Ovary (tissue), 10 donors: Measurements from ENCODE around the gene LRRN1. TPM values are rescaled to one million over a fixed set of nuclear protein-coding genes. Genes with fewer than 3 reads are reported as not detected.

ENCODE experiments used
- DNase-seq, 5 donors: peaks; one replicate each; pipeline ENCODE4 v3.0.0-alpha.2; 2019 to 2020
- H3K27ac ChIP-seq, 2 donors: fragments of 200-600 bp; one replicate each; pipeline versions ENCODE4 v1.5.1 to v1.8.0; 2019 to 2022
- H3K27me3 ChIP-seq: fragments of 200-600 bp; one replicate; pipeline ENCODE4 v1.8.0; 2022
- H3K36me3 ChIP-seq: fragments of 200-600 bp; sonication (generic); one replicate; pipeline ENCODE4 v1.5.1; 2019
- H3K4me1 ChIP-seq: one replicate; pipeline ENCODE4 v1.8.1; 2013; ENCODE audit warnings: mild to moderate bottlenecking, moderate library complexity; ENCODE audit not compliant: insufficient read depth
- H3K4me3 ChIP-seq: fragments of 200-600 bp; sonication (generic); one replicate; pipeline ENCODE4 v1.5.1; 2017
- H3K9me3 ChIP-seq, 2 donors: fragments of 200-600 bp in 1 of 2; sonication (generic) in 1 of 2; one replicate each; pipeline versions ENCODE4 v1.5.1 to v1.8.1; 2013 to 2019; ENCODE audit warnings: mild to moderate bottlenecking in 1 of 2, moderate library complexity in 1 of 2
- CTCF ChIP-seq, 3 donors: fragments of 450-650 bp in 2 of 3; fragments of 200-600 bp in 1 of 3; IDR thresholded peaks; one replicate each; pipeline versions ENCODE4 v1.5.1 to v1.8.0; 2016 to 2022; ENCODE audit warnings: antibody characterized with exemption in 3 of 3, mild to moderate bottlenecking in 1 of 3
- EP300 ChIP-seq: sonication (generic); formaldehyde crosslinking; IDR thresholded peaks from one replicate; pipeline ENCODE4 v1.6.1; 2017; ENCODE audit warnings: antibody characterized with exemption
- POLR2A ChIP-seq: fragments of 450-650 bp; IDR thresholded peaks from one replicate; pipeline ENCODE4 v1.6.1; 2017; ENCODE audit warnings: antibody characterized with exemption, mild to moderate bottlenecking, moderate library complexity
- WGBS, 3 donors: extraction: QIAGEN DNeasy Blood & Tissue Kit in 1 of 3; methylation state at CpG; one replicate each; pipeline versions ENCODE4 v1.1.5 to v1.1.7; 2013 to 2017; 5-methylcytosine and 5-hydroxymethylcytosine counted together
- intact Hi-C, 4 donors: fragments of 100-400 bp; cut with DNase I; formaldehyde crosslinking; loops; one replicate each; pipeline versions ENCODE4 v1.11.0 to v1.15.1; 2022 to 2023
- long read RNA-seq, 3 donors: library from polyadenylated mRNA in 2 of 3; unstranded in 2 of 3; transcript quantifications; one replicate each; pipeline ENCODE4 v2.0.0 and lab custom pipeline, GENCODE V29; 2021 to 2026
- polyA plus RNA-seq, 2 donors: library from polyadenylated mRNA; stranded (reverse); fragments of 200-250 nt in 1 of 2; fragments of 350-450 nt in 1 of 2; fragmentation: Illumina TruSeq in 1 of 2; extraction: RNeasy Lipid Tissue Mini Kit (QIAGEN cat#74804) in 1 of 2; gene quantifications; one replicate each; pipeline ENCODE4 v1.2.3, GENCODE V29; 2013 to 2014
- total RNA-seq, 7 donors: library from RNA; depleted of rRNA in 2 of 7; stranded (reverse); fragments of >200 nt in 2 of 7; fragmentation: NEBNext Ultra II Directional in 3 of 7; extraction: Animal tissue kit (Norgen Biotek cat#: 25700) in 3 of 7; gene quantifications; one replicate each; pipeline versions ENCODE4 v1.1.0 to v1.2.4, GENCODE V29; 2016 to 2023
- donor health status: DM: no; HTN: no; CAD: no; lungs with moderate emphysema.
- donor health status: DM: no; HTN: no; CAD: no.
- donor health status: Bipolar disorder and iron deficiency.
- donor health status: DM: yes; HTN: yes; CAD: no.
- donor health status: DM: no; HTN: no; CAD: no.
- donor health status: DM: yes; HTN: yes; CAD: no.

Gene LRRN1
- total RNA-seq (10 to 100 TPM in 2 of 7 donors, 1 to 10 TPM in 5; 2.9 to 18.5 (median 7.4) TPM), polyA plus RNA-seq (10 to 100 TPM in 1 of 2 donors, 1 to 10 TPM in 1; 6.0 to 10.2 TPM)
- long read RNA-seq, donor 1, partial matches to known transcripts = 0 of 8 reads
- long read RNA-seq, donor 1, other reads (novel, unspliced or antisense) = 7 of 8 reads
- long read RNA-seq, donor 2, transcript LRRN1-201 (2 exons, 3,823 nt) = major isoform, 15 of 15 reads
- long read RNA-seq, donor 2, partial matches to known transcripts = 0 of 15 reads
- long read RNA-seq, donor 2, other reads (novel, unspliced or antisense) = 0 of 15 reads
- long read RNA-seq, donor 3, transcript LRRN1-201 (2 exons, 3,823 nt) = major isoform, 7 of 8 reads
- long read RNA-seq, donor 3, partial matches to known transcripts = 0 of 8 reads
- long read RNA-seq, donor 3, other reads (novel, unspliced or antisense) = 1 of 8 reads

GRCh38 chr3:3799173-3800079, at the start of gene LRRN1:
Gene LRRN1 (plus strand): TSS chr3:3799431. CDS start chr3:3844642, 45,211 bp downstream.
- intact Hi-C loops = no loop called here
- DNase-seq = peak; percentile 79 to 85 (median 83)
- no peaks in the 10 kb centered on the region for H3K4me1 ChIP-seq
- H3K27ac ChIP-seq = peak within 1 kb of the TSS; percentile 47 to 84
- H3K9me3 ChIP-seq = no peaks in the 10 kb centered on the region
- TF ChIP-seq POLR2A (peak; percentile 42), CTCF (IDR thresholded peaks at IDR 0.05) (no peak)
- H3K36me3 ChIP-seq = no peaks in the 10 kb centered on the region
- H3K27me3 ChIP-seq = no peaks in the 10 kb centered on the region
- H3K4me3 ChIP-seq = peak within 1 kb of the TSS; percentile 49
- WGBS, 3 donors = 0 to 1% (median 1%) methylated on average over 72 to 99 of the region's 102 CpGs

DNA sequence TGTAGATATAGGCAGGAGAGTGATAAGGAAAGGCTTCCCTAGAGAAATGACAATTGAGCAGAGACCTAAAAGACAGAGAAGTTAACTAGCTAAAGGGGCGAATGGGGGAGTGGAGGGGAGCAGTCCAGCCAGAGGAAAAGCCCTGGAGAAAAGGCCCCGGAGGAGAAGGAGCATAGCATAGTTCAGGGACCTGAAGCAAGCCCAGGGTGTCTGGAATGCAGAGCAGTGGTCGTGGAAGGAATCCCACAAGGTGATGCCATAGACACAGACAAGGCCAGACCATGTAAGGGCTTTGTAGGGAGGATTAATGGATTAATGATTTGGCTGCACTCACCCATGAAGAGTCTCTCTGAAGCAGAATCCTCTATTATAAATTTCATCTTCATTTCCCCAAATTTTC, 45.8 kb upstream of the LRRN1 start:
- no peak for TF ChIP-seq EP300
- Histone ChIP-seq H3K27ac (no peak overlapping the region), H3K4me3 (no peak overlapping the region), H3K27me3 (no peaks in the 10 kb centered on the region), H3K9me3 (no peaks in the 10 kb centered on the region), H3K36me3 (no peaks in the 10 kb centered on the region), H3K4me1 (no peaks in the 10 kb centered on the region)
- WGBS, 3 donors = 47 to 59% (median 57%) methylated on average over 3 of the region's 3 CpGs
- intact Hi-C loops = no loop called here
- DNase-seq = no peak

DNA sequence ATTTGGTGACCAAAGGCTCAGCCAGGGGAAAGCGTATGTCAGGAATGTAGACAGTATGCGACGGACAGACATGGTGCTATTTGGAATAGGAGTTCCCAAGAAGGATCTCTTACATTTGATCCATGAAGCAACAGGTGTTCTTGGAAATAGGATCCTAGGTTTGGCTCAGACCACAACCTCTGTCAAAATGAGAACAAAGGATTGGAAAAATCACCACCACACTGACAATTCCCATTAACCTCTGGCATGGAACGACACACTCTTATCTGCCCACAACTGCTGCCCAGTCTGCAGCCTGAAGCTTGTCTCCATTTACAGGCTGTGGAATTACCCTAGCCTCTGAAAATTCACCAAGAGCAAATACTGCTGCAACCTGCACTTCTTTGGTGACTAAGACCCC, 33.6 kb upstream of the LRRN1 start:
- Histone ChIP-seq H3K27me3 (no peaks in the 10 kb centered on the region), H3K9me3 (no peaks in the 10 kb centered on the region), H3K4me3 (no peak overlapping the region), H3K36me3 (no peaks in the 10 kb centered on the region), H3K27ac (no peak overlapping the region), H3K4me1 (no peaks in the 10 kb centered on the region)
- WGBS, 3 donors = 78 to 87% (median 85%) methylated on average over 4 of the region's 4 CpGs
- intact Hi-C loops = no loop called here
- DNase-seq = no peak
- TF ChIP-seq CTCF (IDR thresholded peaks at IDR 0.05) (no peak), EP300 (no peak), POLR2A (no peak)

- no peaks in the 10 kb centered on the region for H3K9me3 ChIP-seq
- no peak for DNase-seq
- no peaks in the 10 kb centered on the region for H3K27me3 ChIP-seq
- no peak overlapping the region for H3K4me3 ChIP-seq
- no peaks in the 10 kb centered on the region for H3K4me1 ChIP-seq
- TF ChIP-seq CTCF (IDR thresholded peaks at IDR 0.05) (no peak), POLR2A (no peak), EP300 (no peak)
- no peaks in the 10 kb centered on the region for H3K36me3 ChIP-seq
- intact Hi-C loops = no loop called here
- H3K27ac ChIP-seq = no peak overlapping the region
- WGBS, 3 donors = 56 to 81% (median 72%) methylated on average over 1 of the region's 1 CpG
Observed at GRCh38 chr3:3766140-3766539, 33.1 kb upstream of the LRRN1 start.
